Measurements from ENCODE around the gene MRE11. TPM values are rescaled to one million over a fixed set of nuclear protein-coding genes. Genes with fewer than 3 reads are reported as not detected.

MRE11 gene
- total RNA-seq, 1 donor from 2014 or later, result 17.1 TPM

DNA sequence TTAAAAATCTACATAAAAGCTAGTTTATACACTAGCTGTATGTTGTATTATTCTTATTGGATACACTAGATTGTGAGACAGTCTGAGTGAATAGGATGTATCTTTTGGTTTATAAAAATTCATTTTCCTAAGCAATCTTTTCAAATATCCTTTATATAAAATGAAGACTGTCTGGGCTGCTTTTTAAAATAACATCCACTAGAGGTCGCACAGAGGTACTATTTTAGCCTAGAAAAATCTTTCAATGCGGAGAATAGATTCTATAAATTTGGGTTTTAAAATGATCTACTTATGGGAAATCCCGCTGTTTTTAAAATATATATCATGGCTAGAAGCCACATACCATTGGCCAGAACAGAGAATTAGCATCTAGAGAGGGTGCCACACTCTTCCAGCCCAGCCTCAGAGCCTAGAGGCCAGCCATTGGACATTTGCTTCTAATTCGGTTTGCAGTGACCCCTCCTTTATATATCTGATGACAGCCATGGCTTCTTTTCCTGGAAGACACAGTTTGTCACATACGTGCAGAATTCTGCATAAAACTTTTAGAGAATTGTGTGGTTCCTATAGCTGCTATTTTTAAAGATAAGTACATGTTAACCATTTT, 25.9 kb upstream of the MRE11 start:
- Mint-ChIP-seq H3K9me3 (ENCODE audit: unreplicated experiment) (no peaks in the 10 kb centered on the region), H3K4me3 (ENCODE audit: unreplicated experiment) (no peak overlapping the region), H3K4me1 (ENCODE audit: unreplicated experiment) (peaks cover 2% of the 10 kb centered on the region), H3K36me3 (ENCODE audit: low read depth, unreplicated experiment) (no peaks in the 10 kb centered on the region), H3K27ac (ENCODE audit: unreplicated experiment) (no peak overlapping the region), H3K27me3 (ENCODE audit: unreplicated experiment) (peaks cover 3% of the 10 kb centered on the region)
- no peak for DNase-seq (ENCODE audit: low spot score)
- TF ChIP-seq, protein P1, sequence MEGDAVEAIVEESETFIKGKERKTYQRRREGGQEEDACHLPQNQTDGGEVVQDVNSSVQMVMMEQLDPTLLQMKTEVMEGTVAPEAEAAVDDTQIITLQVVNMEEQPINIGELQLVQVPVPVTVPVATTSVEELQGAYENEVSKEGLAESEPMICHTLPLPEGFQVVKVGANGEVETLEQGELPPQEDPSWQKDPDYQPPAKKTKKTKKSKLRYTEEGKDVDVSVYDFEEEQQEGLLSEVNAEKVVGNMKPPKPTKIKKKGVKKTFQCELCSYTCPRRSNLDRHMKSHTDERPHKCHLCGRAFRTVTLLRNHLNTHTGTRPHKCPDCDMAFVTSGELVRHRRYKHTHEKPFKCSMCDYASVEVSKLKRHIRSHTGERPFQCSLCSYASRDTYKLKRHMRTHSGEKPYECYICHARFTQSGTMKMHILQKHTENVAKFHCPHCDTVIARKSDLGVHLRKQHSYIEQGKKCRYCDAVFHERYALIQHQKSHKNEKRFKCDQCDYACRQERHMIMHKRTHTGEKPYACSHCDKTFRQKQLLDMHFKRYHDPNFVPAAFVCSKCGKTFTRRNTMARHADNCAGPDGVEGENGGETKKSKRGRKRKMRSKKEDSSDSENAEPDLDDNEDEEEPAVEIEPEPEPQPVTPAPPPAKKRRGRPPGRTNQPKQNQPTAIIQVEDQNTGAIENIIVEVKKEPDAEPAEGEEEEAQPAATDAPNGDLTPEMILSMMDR (IDR thresholded peaks at IDR 0.05; ENCODE audit: unreplicated experiment), result peak; percentile 77

DNA sequence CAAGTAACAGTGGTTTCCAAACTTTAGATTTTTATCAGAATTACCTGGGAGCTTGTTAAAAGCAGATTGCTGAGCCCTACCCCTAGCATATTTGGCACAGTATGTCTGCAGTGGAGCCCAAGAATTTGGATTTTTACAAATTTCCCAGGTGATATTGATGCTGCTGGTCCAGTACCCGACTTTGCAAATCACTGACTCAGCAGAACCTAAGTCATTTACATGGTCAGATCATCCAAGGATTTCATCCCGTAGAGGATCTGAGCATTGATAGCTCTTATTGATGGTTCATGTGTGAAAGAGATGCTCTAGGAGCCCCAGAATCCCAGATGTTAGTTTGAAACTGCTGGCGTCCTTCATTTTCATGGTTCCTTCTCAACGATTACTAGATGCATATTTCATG, 24.7 kb upstream of the MRE11 start:
- Mint-ChIP-seq H3K4me1 (ENCODE audit: unreplicated experiment) (peaks cover 2% of the 10 kb centered on the region), H3K9me3 (ENCODE audit: unreplicated experiment) (no peaks in the 10 kb centered on the region), H3K27me3 (ENCODE audit: unreplicated experiment) (peaks cover 3% of the 10 kb centered on the region), H3K36me3 (ENCODE audit: low read depth, unreplicated experiment) (no peaks in the 10 kb centered on the region), H3K4me3 (ENCODE audit: unreplicated experiment) (no peak overlapping the region), H3K27ac (ENCODE audit: unreplicated experiment) (no peak overlapping the region)
- TF ChIP-seq, protein P1 (IDR thresholded peaks at IDR 0.05; ENCODE audit: unreplicated experiment), result no peak
- DNase-seq (ENCODE audit: low spot score), result no peak

DNA sequence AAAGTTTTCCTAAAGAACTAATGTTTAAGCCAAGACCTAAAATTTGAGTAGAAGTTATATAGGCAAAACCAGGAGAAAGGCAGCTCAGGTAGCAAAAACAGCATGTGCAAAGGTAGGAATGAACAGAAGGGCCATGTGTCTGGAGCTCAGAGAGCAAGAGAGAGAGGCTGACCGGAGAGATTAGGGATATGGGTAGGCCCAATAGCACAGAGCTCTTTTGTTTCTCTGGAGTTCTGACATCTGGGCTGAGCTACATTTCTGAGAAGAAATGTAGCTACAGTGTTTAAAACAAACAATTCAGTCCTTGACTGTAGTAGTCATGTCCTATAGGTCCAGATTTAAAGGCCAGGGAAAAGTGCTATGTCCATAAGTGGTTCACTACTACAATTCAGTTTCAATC, 23.1 kb upstream of the MRE11 start:
- Mint-ChIP-seq H3K27ac (ENCODE audit: unreplicated experiment) (no peak overlapping the region), H3K9me3 (ENCODE audit: unreplicated experiment) (no peaks in the 10 kb centered on the region), H3K4me3 (ENCODE audit: unreplicated experiment) (no peak overlapping the region), H3K27me3 (ENCODE audit: unreplicated experiment) (peaks cover 3% of the 10 kb centered on the region), H3K36me3 (ENCODE audit: low read depth, unreplicated experiment) (no peaks in the 10 kb centered on the region), H3K4me1 (ENCODE audit: unreplicated experiment) (peaks cover 2% of the 10 kb centered on the region)
- DNase-seq (ENCODE audit: low spot score), result no peak
- TF ChIP-seq, protein P1 (IDR thresholded peaks at IDR 0.05; ENCODE audit: unreplicated experiment), result no peak

DNA sequence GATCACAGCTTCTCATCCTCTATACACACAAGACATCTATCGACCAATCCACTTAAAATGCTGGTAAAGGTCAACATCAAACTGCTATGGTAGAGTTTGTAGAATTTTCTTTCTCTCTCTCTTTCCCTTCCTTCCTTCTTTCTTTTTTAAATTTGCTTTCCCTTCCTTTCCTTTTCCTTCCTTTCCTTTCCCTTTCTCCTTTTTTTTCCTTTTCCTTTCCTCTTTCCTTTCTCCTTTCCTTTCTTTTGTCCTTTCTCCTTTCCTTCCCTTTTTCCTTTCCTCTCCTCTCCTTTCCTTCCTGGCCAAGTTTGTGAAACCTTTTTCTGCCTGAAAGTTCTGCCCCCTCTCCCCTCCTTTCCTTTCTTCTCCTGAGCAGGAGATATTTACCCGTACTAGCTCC, 21.8 kb upstream of the MRE11 start:
- TF ChIP-seq, protein P1 (IDR thresholded peaks at IDR 0.05; ENCODE audit: unreplicated experiment), result no peak
- DNase-seq (ENCODE audit: low spot score), result no peak
- no peak overlapping the region for H3K27ac Mint-ChIP-seq (ENCODE audit: unreplicated experiment)
- H3K9me3 Mint-ChIP-seq (ENCODE audit: unreplicated experiment), result no peaks in the 10 kb centered on the region
- H3K27me3 Mint-ChIP-seq (ENCODE audit: unreplicated experiment), result peaks cover 3% of the 10 kb centered on the region
- peaks cover 2% of the 10 kb centered on the region for H3K4me1 Mint-ChIP-seq (ENCODE audit: unreplicated experiment)
- no peak overlapping the region for H3K4me3 Mint-ChIP-seq (ENCODE audit: unreplicated experiment)
- no peaks in the 10 kb centered on the region for H3K36me3 Mint-ChIP-seq (ENCODE audit: low read depth, unreplicated experiment)

DNA sequence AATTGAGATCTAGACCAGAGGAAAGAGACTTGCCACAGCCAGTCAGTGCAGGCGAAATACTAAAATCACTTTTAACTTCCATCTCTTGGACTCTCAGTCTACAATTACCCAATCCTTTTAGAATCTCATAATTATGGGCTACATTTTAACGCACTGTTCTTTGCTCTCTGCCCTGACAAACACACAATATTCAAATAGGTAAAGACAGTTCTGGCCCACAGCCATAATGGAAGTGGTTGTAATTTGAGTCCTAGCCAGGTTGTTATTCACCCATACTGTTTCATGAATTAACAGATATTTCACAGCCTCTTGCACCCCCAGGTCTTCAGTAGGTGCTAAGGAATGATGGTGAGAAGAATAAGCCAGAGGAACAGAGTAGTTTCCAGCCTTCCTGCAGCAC, 19.4 kb upstream of the MRE11 start:
- H3K27me3 Mint-ChIP-seq (ENCODE audit: unreplicated experiment), result peaks cover 6% of the 10 kb centered on the region

More for the DNA sequence above, 19.4 kb upstream of the MRE11 start:
- Mint-ChIP-seq H3K4me3 (ENCODE audit: unreplicated experiment) (no peak overlapping the region), H3K27ac (ENCODE audit: unreplicated experiment) (no peak overlapping the region), H3K4me1 (ENCODE audit: unreplicated experiment) (peaks cover 2% of the 10 kb centered on the region), H3K36me3 (ENCODE audit: low read depth, unreplicated experiment) (no peaks in the 10 kb centered on the region), H3K9me3 (ENCODE audit: unreplicated experiment) (no peaks in the 10 kb centered on the region)
- no peak for DNase-seq (ENCODE audit: low spot score)
- TF ChIP-seq, protein P1 (IDR thresholded peaks at IDR 0.05; ENCODE audit: unreplicated experiment), result no peak

Data from endothelial cell (in vitro differentiated cells).